Esophagus muscularis mucosa (tissue), 4 donors: ENCODE measurements around the gene MIAT. TPM values are rescaled to one million over a fixed set of nuclear protein-coding genes. Genes with fewer than 3 reads are reported as not detected.

Experiments
- DNase-seq: peaks from one replicate; pipeline ENCODE4 v3.0.0-alpha.2; 2017; ENCODE audit errors: extremely low spot score
- H3K27ac ChIP-seq, 4 donors: fragments of 200-600 bp; sonication (generic); replicated peaks in 1 of 4; 1 replicate in 3 of 4; 2 replicates in 1 of 4; pipeline ENCODE4 v1.5.1; 2016 to 2019; ENCODE audit warnings: mild to moderate bottlenecking in 1 of 4
- H3K27me3 ChIP-seq, 4 donors: fragments of 200-600 bp; sonication (generic); one replicate each; pipeline versions ENCODE4 v1.5.1 to v1.6.0; 2016 to 2019
- H3K36me3 ChIP-seq, 4 donors: fragments of 200-600 bp; sonication (generic); one replicate each; pipeline ENCODE4 v1.5.1; 2016 to 2019
- H3K4me1 ChIP-seq, 4 donors: fragments of 200-600 bp; sonication (generic); one replicate each; pipeline ENCODE4 v1.5.1; 2016 to 2019
- H3K4me3 ChIP-seq, 4 donors: fragments of 200-600 bp; sonication (generic); 1 replicate in 2 of 4; 2 replicates in 2 of 4; pipeline ENCODE4 v1.5.1; 2016 to 2019; ENCODE audit warnings: mild to moderate bottlenecking in 4 of 4, moderate library complexity in 1 of 4
- H3K9me3 ChIP-seq, 4 donors: fragments of 200-600 bp; sonication (generic); 1 replicate in 3 of 4; 2 replicates in 1 of 4; pipeline ENCODE4 v1.5.1; 2016 to 2019
- EP300 ChIP-seq: sonication (generic); formaldehyde crosslinking; IDR thresholded peaks from one replicate; pipeline ENCODE4 v1.6.1; 2017; ENCODE audit warnings: antibody characterized with exemption
- POLR2A ChIP-seq: fragments of 450-650 bp; IDR thresholded peaks from one replicate; pipeline ENCODE4 v1.6.1; 2017; ENCODE audit warnings: antibody characterized with exemption, moderate library complexity, mild to moderate bottlenecking, low read depth
- POLR2AphosphoS5 ChIP-seq, 2 donors: sonication (generic); formaldehyde crosslinking; IDR thresholded peaks; one replicate each; pipeline ENCODE4 v1.6.1; 2017; ENCODE audit warnings: antibody characterized with exemption in 2 of 2
- WGBS: methylation state at CpG from one replicate; pipeline ENCODE4 v1.1.5; 2018; 5-methylcytosine and 5-hydroxymethylcytosine counted together
- intact Hi-C: fragments of 100-400 bp; cut with DNase I; formaldehyde crosslinking; loops from one replicate; pipeline ENCODE4 v1.15.1; 2023
- total RNA-seq, 4 donors: library from RNA; depleted of rRNA; stranded (reverse); fragments of >200 nt; gene quantifications; one replicate each; pipeline versions ENCODE4 v1.1.0 to v1.2.1, GENCODE V29; 2016
- TF ChIP-seq, protein P1 (sequence below), 3 experiments: fragments of 200-600 bp in 2 of 3; fragments of 450-650 bp in 1 of 3; sonication (generic) in 2 of 3; IDR thresholded peaks; one replicate each; pipeline ENCODE4 v1.5.1; 2017 to 2019; ENCODE audit warnings: antibody characterized with exemption in 3 of 3, mild to moderate bottlenecking in 2 of 3, moderate library complexity in 1 of 3

The MIAT gene
- total RNA-seq, 4 donors from 2014 or later, result 0.19 to 1.2 (median 0.38) TPM

DNA sequence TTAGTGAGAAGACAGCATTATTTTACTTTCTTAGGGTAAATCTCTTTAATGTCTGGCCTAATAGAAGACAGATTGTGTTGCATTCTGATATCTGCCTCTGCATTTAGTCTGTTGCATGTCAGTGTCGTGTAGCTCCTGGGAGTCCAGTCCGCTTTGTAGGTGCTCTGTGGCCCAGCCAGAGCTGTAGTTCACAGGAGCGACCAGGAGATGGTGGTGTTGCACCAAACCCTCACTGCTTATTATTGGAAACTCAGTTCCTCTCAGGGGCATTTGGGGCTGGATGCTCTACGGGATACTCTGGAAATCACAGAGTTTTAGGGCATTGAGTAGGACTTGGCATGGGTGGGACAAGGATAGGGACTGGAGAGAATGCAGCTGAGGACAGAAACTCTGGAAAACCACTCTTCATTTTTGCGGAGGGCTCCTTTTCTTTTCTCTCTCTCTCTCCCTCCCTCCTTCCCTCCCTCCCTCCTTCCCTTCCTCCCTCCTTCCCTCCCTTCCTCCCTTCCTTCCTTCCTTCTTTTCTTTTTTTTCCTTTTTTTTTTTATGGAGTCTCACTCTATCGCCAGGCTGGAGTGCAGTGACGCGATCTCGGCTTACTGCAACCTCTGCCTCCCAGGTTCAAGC, 21.7 kb downstream of the MIAT start:
- H3K36me3 ChIP-seq, result peaks cover 0 to 34% (median 26%) of the 10 kb centered on the region in 4 donors
- TF ChIP-seq, protein P1, sequence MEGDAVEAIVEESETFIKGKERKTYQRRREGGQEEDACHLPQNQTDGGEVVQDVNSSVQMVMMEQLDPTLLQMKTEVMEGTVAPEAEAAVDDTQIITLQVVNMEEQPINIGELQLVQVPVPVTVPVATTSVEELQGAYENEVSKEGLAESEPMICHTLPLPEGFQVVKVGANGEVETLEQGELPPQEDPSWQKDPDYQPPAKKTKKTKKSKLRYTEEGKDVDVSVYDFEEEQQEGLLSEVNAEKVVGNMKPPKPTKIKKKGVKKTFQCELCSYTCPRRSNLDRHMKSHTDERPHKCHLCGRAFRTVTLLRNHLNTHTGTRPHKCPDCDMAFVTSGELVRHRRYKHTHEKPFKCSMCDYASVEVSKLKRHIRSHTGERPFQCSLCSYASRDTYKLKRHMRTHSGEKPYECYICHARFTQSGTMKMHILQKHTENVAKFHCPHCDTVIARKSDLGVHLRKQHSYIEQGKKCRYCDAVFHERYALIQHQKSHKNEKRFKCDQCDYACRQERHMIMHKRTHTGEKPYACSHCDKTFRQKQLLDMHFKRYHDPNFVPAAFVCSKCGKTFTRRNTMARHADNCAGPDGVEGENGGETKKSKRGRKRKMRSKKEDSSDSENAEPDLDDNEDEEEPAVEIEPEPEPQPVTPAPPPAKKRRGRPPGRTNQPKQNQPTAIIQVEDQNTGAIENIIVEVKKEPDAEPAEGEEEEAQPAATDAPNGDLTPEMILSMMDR (IDR thresholded peaks at IDR 0.05), result peak; percentile 90 to 98 (median 90)
- TF ChIP-seq POLR2A, result no peak
- TF ChIP-seq EP300, result no peak
- 47% methylated on average over 9 of the region's 9 CpGs for WGBS
- no peak for DNase-seq
- peaks cover 9 to 34% (median 23%) of the 10 kb centered on the region in 4 donors for H3K4me1 ChIP-seq
- H3K9me3 ChIP-seq, result no peaks in the 10 kb centered on the region
- no peaks in the 10 kb centered on the region for H3K27me3 ChIP-seq
- no peak overlapping the region for H3K27ac ChIP-seq
- no peak overlapping the region for H3K4me3 ChIP-seq
- intact Hi-C loops, result no loop called here

DNA sequence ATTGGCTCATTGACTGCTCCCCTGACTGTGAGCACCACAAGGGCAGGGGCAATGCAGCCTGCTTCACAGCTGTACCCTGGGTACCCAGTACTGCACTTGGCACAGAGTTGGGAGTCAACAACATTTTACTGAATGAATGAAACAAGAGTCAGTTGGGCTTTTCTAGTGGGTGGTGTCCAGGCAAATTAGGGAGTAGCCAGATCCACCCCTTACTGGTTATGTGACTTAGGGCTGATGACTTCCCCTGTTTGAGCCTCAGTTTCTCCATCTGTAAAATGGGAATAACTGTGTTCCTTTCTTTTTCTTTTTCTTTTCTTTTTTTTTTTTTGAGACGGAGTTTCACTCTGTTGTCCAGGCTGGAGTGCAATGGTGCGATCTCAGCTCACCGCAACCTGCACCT, 23.1 kb downstream of the MIAT start:
- H3K4me1 ChIP-seq, result peaks cover 3 to 20% (median 11%) of the 10 kb centered on the region in 4 donors
- H3K4me3 ChIP-seq, result no peak overlapping the region
- no peak overlapping the region for H3K27ac ChIP-seq
- TF ChIP-seq POLR2AphosphoS5 (IDR thresholded peaks at IDR 0.05) (no peak), EP300 (no peak), POLR2A (no peak)
- TF ChIP-seq, protein P1 (IDR thresholded peaks at IDR 0.05), result no peak
- intact Hi-C loops, result no loop called here
- no peak for DNase-seq
- no peaks in the 10 kb centered on the region for H3K27me3 ChIP-seq
- H3K9me3 ChIP-seq, result no peaks in the 10 kb centered on the region
- H3K36me3 ChIP-seq, result peaks cover 0 to 34% (median 26%) of the 10 kb centered on the region in 4 donors
- 99% methylated on average over 3 of the region's 3 CpGs for WGBS

DNA sequence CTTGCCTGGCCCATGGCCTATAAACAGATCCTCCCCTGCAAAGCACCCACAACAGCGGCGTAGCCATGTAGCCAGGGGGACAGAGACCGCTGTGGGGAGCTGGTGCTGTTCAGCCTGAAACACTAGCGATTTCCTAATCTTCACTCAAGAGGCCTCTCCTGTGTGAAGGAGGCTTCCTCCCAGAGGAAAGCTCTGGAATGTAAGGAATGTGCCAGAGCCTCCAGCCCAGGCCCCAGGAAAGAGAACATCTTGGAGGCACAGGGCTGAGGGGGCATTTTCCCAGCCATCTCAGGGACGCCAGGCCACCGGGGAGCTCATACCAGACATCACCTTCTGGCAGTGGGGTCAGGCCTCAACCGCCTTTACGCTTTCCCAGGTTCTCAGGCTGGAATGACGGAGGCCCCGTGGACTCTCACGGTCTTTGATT, 24.0 kb downstream of the MIAT start:
- H3K4me1 ChIP-seq, result peaks cover 3 to 15% (median 11%) of the 10 kb centered on the region in 4 donors
- 73% methylated on average over 4 of the region's 11 CpGs for WGBS
- peaks cover 0 to 34% (median 30%) of the 10 kb centered on the region in 4 donors for H3K36me3 ChIP-seq
- H3K4me3 ChIP-seq, result no peak overlapping the region
- intact Hi-C loops, result no loop called here
- no peaks in the 10 kb centered on the region for H3K27me3 ChIP-seq
- no peak overlapping the region for H3K27ac ChIP-seq
- no peaks in the 10 kb centered on the region for H3K9me3 ChIP-seq
- TF ChIP-seq POLR2AphosphoS5 (IDR thresholded peaks at IDR 0.05) (no peak), POLR2A (no peak), EP300 (no peak)
- TF ChIP-seq, protein P1 (IDR thresholded peaks at IDR 0.05), result no peak
- DNase-seq, result no peak

DNA sequence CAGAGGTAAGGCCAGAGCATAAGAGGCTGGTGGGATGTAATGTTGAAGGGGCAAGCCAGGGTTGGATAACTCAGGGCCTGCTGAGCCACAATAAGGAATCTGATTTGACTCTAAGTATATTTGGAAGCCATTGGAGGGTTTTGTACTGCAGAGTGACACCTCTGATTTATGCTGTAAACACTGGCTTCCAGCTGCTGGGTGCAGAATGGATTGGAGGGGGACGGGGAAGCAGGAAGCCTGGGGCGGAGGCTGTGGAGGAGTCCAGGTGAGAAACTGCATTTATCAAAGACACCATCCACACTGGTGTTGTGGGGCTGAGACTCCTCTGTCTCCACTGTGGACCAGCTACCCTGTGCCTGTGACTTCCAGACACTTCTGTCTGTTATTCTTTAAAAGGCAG, 26.8 kb downstream of the MIAT start:
- WGBS, result 88% methylated on average over 2 of the region's 2 CpGs

More for the DNA sequence above, 26.8 kb downstream of the MIAT start:
- intact Hi-C loops, result no loop called here
- Histone ChIP-seq H3K4me3 (no peak overlapping the region), H3K27ac (no peak overlapping the region), H3K36me3 (peaks cover 0 to 34% (median 30%) of the 10 kb centered on the region in 4 donors), H3K9me3 (no peaks in the 10 kb centered on the region), H3K4me1 (peaks cover 3 to 11% (median 8%) of the 10 kb centered on the region in 4 donors), H3K27me3 (no peaks in the 10 kb centered on the region)
- TF ChIP-seq POLR2A (no peak), EP300 (no peak)
- TF ChIP-seq, protein P1 (IDR thresholded peaks at IDR 0.05), result no peak
- no peak for DNase-seq
